Measurements from ENCODE around the gene FAM89B.

The FAM89B gene

GRCh38 chr11:65558930-65559509, 13.3 kb upstream of the FAM89B start:
- H2AFZ ChIP-seq (ENCODE audit: low read depth): peak overlapping the region; percentile 59
- no peaks in the 10 kb centered on the region for H4K20me1 ChIP-seq (ENCODE audit: insufficient read depth)
- no peak for TF ChIP-seq CTCF (conservative IDR thresholded peaks at IDR 0.05; ENCODE audit: low read depth, low read length)
- peak overlapping the region; percentile 63 for H3K4me2 ChIP-seq
- no peaks in the 10 kb centered on the region for H3K36me3 ChIP-seq (ENCODE audit: insufficient read depth)
- H3K4me3 ChIP-seq (IDR thresholded peaks at IDR 0.05; ENCODE audit: insufficient read depth, low read depth, low read length): no peak overlapping the region
- no peak overlapping the region for H3K27ac ChIP-seq
- H3K79me2 ChIP-seq (ENCODE audit: insufficient read depth, low read depth): no peaks in the 10 kb centered on the region
- H3K9ac ChIP-seq: peak overlapping the region; percentile 52; the same call in 1 of the 2 replicates
- peaks cover 48% of the 10 kb centered on the region for H3K4me1 ChIP-seq (ENCODE audit: low read depth, poor library complexity, severe bottlenecking)
- H3K27me3 ChIP-seq (ENCODE audit: insufficient read depth, low read depth): no peaks in the 10 kb centered on the region

GRCh38 chr11:65559535-65559934, 12.8 kb upstream of the FAM89B start:
- Histone ChIP-seq H3K4me1 (ENCODE audit: low read depth, poor library complexity, severe bottlenecking) (peaks cover 43% of the 10 kb centered on the region), H3K36me3 (ENCODE audit: insufficient read depth) (no peaks in the 10 kb centered on the region), H3K4me3 (IDR thresholded peaks at IDR 0.05; ENCODE audit: insufficient read depth, low read depth, low read length) (no peak overlapping the region), H4K20me1 (ENCODE audit: insufficient read depth) (no peaks in the 10 kb centered on the region), H3K4me2 (no peak overlapping the region), H3K27ac (no peak overlapping the region), H2AFZ (ENCODE audit: low read depth) (no peak overlapping the region), H3K9ac (no peak overlapping the region), H3K79me2 (ENCODE audit: insufficient read depth, low read depth) (no peaks in the 10 kb centered on the region), H3K27me3 (ENCODE audit: insufficient read depth, low read depth) (no peaks in the 10 kb centered on the region)
- no peak for TF ChIP-seq CTCF (conservative IDR thresholded peaks at IDR 0.05; ENCODE audit: low read depth, low read length)

GRCh38 chr11:65559951-65560537, 12.3 kb upstream of the FAM89B start:
- no peak overlapping the region for H3K4me2 ChIP-seq
- no peak overlapping the region for H3K9ac ChIP-seq
- TF ChIP-seq CTCF (conservative IDR thresholded peaks at IDR 0.05; ENCODE audit: low read depth, low read length): no peak
- H4K20me1 ChIP-seq (ENCODE audit: insufficient read depth): no peaks in the 10 kb centered on the region
- H3K4me1 ChIP-seq (ENCODE audit: low read depth, poor library complexity, severe bottlenecking): peaks cover 38% of the 10 kb centered on the region
- no peaks in the 10 kb centered on the region for H3K36me3 ChIP-seq (ENCODE audit: insufficient read depth)
- H3K27me3 ChIP-seq (ENCODE audit: insufficient read depth, low read depth): no peaks in the 10 kb centered on the region
- H3K79me2 ChIP-seq (ENCODE audit: insufficient read depth, low read depth): no peaks in the 10 kb centered on the region
- no peak overlapping the region for H3K4me3 ChIP-seq (IDR thresholded peaks at IDR 0.05; ENCODE audit: insufficient read depth, low read depth, low read length)
- H3K27ac ChIP-seq: no peak overlapping the region
- no peak overlapping the region for H2AFZ ChIP-seq (ENCODE audit: low read depth)

- no peak overlapping the region for H3K9ac ChIP-seq
- H3K4me2 ChIP-seq: no peak overlapping the region
- no peak overlapping the region for H3K27ac ChIP-seq
- no peaks in the 10 kb centered on the region for H3K36me3 ChIP-seq (ENCODE audit: insufficient read depth)
- H3K27me3 ChIP-seq (ENCODE audit: insufficient read depth, low read depth): no peaks in the 10 kb centered on the region
- no peak for TF ChIP-seq CTCF (conservative IDR thresholded peaks at IDR 0.05; ENCODE audit: low read depth, low read length)
- no peaks in the 10 kb centered on the region for H3K79me2 ChIP-seq (ENCODE audit: insufficient read depth, low read depth)
- no peaks in the 10 kb centered on the region for H4K20me1 ChIP-seq (ENCODE audit: insufficient read depth)
- no peak overlapping the region for H3K4me3 ChIP-seq (IDR thresholded peaks at IDR 0.05; ENCODE audit: insufficient read depth, low read depth, low read length)
- H2AFZ ChIP-seq (ENCODE audit: low read depth): no peak overlapping the region
- peaks cover 33% of the 10 kb centered on the region for H3K4me1 ChIP-seq (ENCODE audit: low read depth, poor library complexity, severe bottlenecking)
Measured at GRCh38 chr11:65560555-65561418, 11.6 kb upstream of the FAM89B start.

Data from KMS-11 (cell line).